ENCODE data around the gene EXOC6B. TPM values are rescaled to one million over a fixed set of nuclear protein-coding genes. Genes with fewer than 3 reads are reported as not detected.

EXOC6B gene
- total RNA-seq, 2 donors from 2014 or later: 16.6 to 36.6 TPM

GRCh38 chr2:72841462-72842125 is 15.8 kb upstream of the EXOC6B start:
- H3K27ac ChIP-seq: no peak overlapping the region
- no peaks in the 10 kb centered on the region for H3K27me3 ChIP-seq (replicated peaks; ENCODE audit: insufficient read depth)
- H3K4me1 ChIP-seq (replicated peaks): no peaks in the 10 kb centered on the region
- intact Hi-C loops (cut with DNase I): no loop called here
- DNase-seq (ENCODE audit: low spot score): no peak
- WGBS: 62% methylated on average over 3 of the region's 3 CpGs
- H3K4me3 ChIP-seq: no peak overlapping the region
- H3K9me3 ChIP-seq: no peaks in the 10 kb centered on the region
- TF ChIP-seq POLR2AphosphoS5 (IDR thresholded peaks at IDR 0.05) (no peak), CTCF (IDR thresholded peaks at IDR 0.05) (no peak), POLR2A (IDR thresholded peaks at IDR 0.05) (no peak)
- no peaks in the 10 kb centered on the region for H3K36me3 ChIP-seq

GRCh38 chr2:72840066-72840465 is 14.2 kb upstream of the EXOC6B start:
- 83% methylated on average over 2 of the region's 2 CpGs for WGBS

GRCh38 chr2:72837171-72837570 is 11.3 kb upstream of the EXOC6B start:
- H3K4me3 ChIP-seq: no peak overlapping the region
- no peak overlapping the region for H3K27ac ChIP-seq
- WGBS: 68% methylated on average over 4 of the region's 4 CpGs
- no peaks in the 10 kb centered on the region for H3K9me3 ChIP-seq
- H3K36me3 ChIP-seq: no peaks in the 10 kb centered on the region
- TF ChIP-seq POLR2AphosphoS5 (IDR thresholded peaks at IDR 0.05) (no peak), POLR2A (IDR thresholded peaks at IDR 0.05) (no peak), CTCF (IDR thresholded peaks at IDR 0.05) (no peak)
- H3K27me3 ChIP-seq (replicated peaks; ENCODE audit: insufficient read depth): no peaks in the 10 kb centered on the region
- DNase-seq (ENCODE audit: low spot score): no peak
- H3K4me1 ChIP-seq (replicated peaks): no peaks in the 10 kb centered on the region
- intact Hi-C loops (cut with DNase I): no loop called here

More at GRCh38 chr2:72840066-72840465, 14.2 kb upstream of the EXOC6B start:
- H3K36me3 ChIP-seq: no peaks in the 10 kb centered on the region
- intact Hi-C loops (cut with DNase I): no loop called here
- H3K27me3 ChIP-seq (replicated peaks; ENCODE audit: insufficient read depth): no peaks in the 10 kb centered on the region
- H3K4me1 ChIP-seq (replicated peaks): no peaks in the 10 kb centered on the region
- H3K4me3 ChIP-seq: no peak overlapping the region
- DNase-seq (ENCODE audit: low spot score): no peak
- H3K27ac ChIP-seq: no peak overlapping the region
- H3K9me3 ChIP-seq: no peaks in the 10 kb centered on the region
- TF ChIP-seq CTCF (IDR thresholded peaks at IDR 0.05) (no peak), POLR2AphosphoS5 (IDR thresholded peaks at IDR 0.05) (no peak), POLR2A (IDR thresholded peaks at IDR 0.05) (no peak)

GRCh38 chr2:72835403-72835802 is 9.6 kb upstream of the EXOC6B start:
- DNase-seq (ENCODE audit: low spot score): no peak
- no peak overlapping the region for H3K4me3 ChIP-seq
- no peak overlapping the region for H3K27ac ChIP-seq
- H3K4me1 ChIP-seq (replicated peaks): no peaks in the 10 kb centered on the region
- TF ChIP-seq CTCF (IDR thresholded peaks at IDR 0.05): no peak
- TF ChIP-seq POLR2AphosphoS5 (IDR thresholded peaks at IDR 0.05): no peak
- no peak for TF ChIP-seq POLR2A (IDR thresholded peaks at IDR 0.05)
- no peaks in the 10 kb centered on the region for H3K36me3 ChIP-seq
- 58% methylated on average over 1 of the region's 1 CpG for WGBS
- no peaks in the 10 kb centered on the region for H3K9me3 ChIP-seq
- H3K27me3 ChIP-seq (replicated peaks; ENCODE audit: insufficient read depth): no peaks in the 10 kb centered on the region
- intact Hi-C loops (cut with DNase I): no loop called here

- no peaks in the 10 kb centered on the region for H3K27me3 ChIP-seq (replicated peaks; ENCODE audit: insufficient read depth)
- no peaks in the 10 kb centered on the region for H3K4me1 ChIP-seq (replicated peaks)
- WGBS: 77% methylated on average over 1 of the region's 1 CpG
- no peaks in the 10 kb centered on the region for H3K9me3 ChIP-seq
- H3K36me3 ChIP-seq: no peaks in the 10 kb centered on the region
- TF ChIP-seq POLR2A (IDR thresholded peaks at IDR 0.05) (no peak), POLR2AphosphoS5 (IDR thresholded peaks at IDR 0.05) (no peak), CTCF (IDR thresholded peaks at IDR 0.05) (no peak)
- intact Hi-C loops (cut with DNase I): no loop called here
- no peak for DNase-seq (ENCODE audit: low spot score)
- no peak overlapping the region for H3K27ac ChIP-seq
- H3K4me3 ChIP-seq: no peak overlapping the region
Measured at GRCh38 chr2:72834596-72834995, 8.8 kb upstream of the EXOC6B start.

Measured in prostate gland (tissue), 2 donors.